ENCODE data around the gene IL10RB. TPM values are rescaled to one million over a fixed set of nuclear protein-coding genes. Genes with fewer than 3 reads are reported as not detected.

The IL10RB gene
- total RNA-seq, 1 donor from 2014 or later, result 31.7 TPM

DNA sequence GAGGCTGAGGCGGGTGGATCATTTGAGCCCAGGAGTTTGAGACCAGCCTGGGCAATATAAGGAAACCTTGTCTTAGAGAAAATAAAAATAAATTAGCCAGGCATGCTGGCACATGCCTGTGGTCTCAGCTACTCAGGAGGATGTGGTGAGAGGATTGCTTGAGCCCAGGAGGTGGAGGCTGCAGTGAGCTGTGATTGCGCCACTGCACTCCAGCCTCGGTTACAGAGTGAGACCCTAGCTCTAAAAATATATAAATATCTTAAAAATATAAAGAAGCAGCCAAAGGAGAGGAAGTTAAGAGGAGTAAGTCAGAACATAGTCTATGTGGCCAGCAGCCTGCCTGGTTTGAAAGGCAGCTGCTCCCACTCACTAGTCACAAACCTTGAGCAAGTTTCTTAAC, 4.5 kb upstream of the IL10RB start:
- intact Hi-C loops (cut with DNase I), result no loop called here

DNA sequence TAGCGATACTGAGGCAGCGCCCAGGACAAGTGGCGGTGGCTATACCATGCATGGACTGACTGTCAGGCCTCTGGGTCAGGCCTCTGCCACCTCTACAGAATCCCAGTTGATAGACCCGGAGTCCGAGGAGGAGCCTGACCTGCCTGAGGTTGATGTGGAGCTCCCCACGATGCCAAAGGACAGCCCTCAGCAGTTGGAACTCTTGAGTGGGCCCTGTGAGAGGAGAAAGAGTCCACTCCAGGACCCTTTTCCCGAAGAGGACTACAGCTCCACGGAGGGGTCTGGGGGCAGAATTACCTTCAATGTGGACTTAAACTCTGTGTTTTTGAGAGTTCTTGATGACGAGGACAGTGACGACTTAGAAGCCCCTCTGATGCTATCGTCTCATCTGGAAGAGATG, 3.2 kb upstream of the IL10RB start:
- H3K4me1 ChIP-seq, result peaks cover 18% of the 10 kb centered on the region
- intact Hi-C loops (cut with DNase I), result no loop called here

More for the DNA sequence above, 4.5 kb upstream of the IL10RB start:
- Histone ChIP-seq H3K36me3 (peaks cover 0 to 15% of the 10 kb centered on the region in 2 donors), H3K27me3 (no peaks in the 10 kb centered on the region), H3K4me1 (peaks cover 6% of the 10 kb centered on the region), H3K4me3 (no peak overlapping the region), H3K9me3 (no peaks in the 10 kb centered on the region), H3K27ac (no peak overlapping the region)
- DNase-seq (ENCODE audit: extremely low spot score in 2 of 2), result no peak
- TF ChIP-seq POLR2AphosphoS5 (IDR thresholded peaks at IDR 0.05; ENCODE audit: insufficient read depth in 1 of 2, low read depth in 1 of 2), result no peak
- TF ChIP-seq, protein P1, sequence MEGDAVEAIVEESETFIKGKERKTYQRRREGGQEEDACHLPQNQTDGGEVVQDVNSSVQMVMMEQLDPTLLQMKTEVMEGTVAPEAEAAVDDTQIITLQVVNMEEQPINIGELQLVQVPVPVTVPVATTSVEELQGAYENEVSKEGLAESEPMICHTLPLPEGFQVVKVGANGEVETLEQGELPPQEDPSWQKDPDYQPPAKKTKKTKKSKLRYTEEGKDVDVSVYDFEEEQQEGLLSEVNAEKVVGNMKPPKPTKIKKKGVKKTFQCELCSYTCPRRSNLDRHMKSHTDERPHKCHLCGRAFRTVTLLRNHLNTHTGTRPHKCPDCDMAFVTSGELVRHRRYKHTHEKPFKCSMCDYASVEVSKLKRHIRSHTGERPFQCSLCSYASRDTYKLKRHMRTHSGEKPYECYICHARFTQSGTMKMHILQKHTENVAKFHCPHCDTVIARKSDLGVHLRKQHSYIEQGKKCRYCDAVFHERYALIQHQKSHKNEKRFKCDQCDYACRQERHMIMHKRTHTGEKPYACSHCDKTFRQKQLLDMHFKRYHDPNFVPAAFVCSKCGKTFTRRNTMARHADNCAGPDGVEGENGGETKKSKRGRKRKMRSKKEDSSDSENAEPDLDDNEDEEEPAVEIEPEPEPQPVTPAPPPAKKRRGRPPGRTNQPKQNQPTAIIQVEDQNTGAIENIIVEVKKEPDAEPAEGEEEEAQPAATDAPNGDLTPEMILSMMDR (IDR thresholded peaks at IDR 0.05), result no peak
- no peak for TF ChIP-seq POLR2A (IDR thresholded peaks at IDR 0.05)

DNA sequence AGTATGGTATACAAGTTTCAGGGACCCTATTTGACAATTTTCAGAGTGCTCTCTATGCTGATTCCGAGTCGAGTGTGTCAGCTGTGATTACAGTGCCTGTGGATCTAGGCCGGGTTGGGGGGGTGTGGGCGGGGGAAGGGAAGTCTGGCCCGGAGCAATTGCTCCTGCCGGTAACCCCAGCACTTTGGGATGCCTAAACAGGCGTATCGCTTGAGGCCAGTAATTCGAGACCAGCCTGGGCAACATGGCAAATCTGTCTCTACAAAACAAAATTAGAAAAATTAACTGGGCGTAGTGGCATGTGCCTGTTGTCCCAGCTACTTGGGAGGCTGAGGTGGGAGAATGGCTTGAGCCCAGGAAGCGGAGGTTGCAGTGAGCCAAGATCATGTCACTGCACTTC, 1.6 kb upstream of the IL10RB start:
- Histone ChIP-seq H3K9me3 (no peaks in the 10 kb centered on the region), H3K27ac (no peak overlapping the region), H3K4me3 (no peak overlapping the region), H3K4me1 (peaks cover 26% of the 10 kb centered on the region), H3K36me3 (peaks cover 0 to 11% of the 10 kb centered on the region in 2 donors), H3K27me3 (no peaks in the 10 kb centered on the region)
- intact Hi-C loops (cut with DNase I), result no loop called here
- no peak for DNase-seq (ENCODE audit: extremely low spot score in 2 of 2)
- no peak for TF ChIP-seq POLR2A (IDR thresholded peaks at IDR 0.05)
- TF ChIP-seq, protein P1 (IDR thresholded peaks at IDR 0.05), result no peak
- no peak for TF ChIP-seq POLR2AphosphoS5 (IDR thresholded peaks at IDR 0.05; ENCODE audit: insufficient read depth in 1 of 2, low read depth in 1 of 2)

More for the DNA sequence above, 3.2 kb upstream of the IL10RB start:
- Histone ChIP-seq H3K9me3 (no peaks in the 10 kb centered on the region), H3K4me3 (no peak overlapping the region), H3K27me3 (no peaks in the 10 kb centered on the region), H3K27ac (no peak overlapping the region), H3K36me3 (peaks cover 0 to 11% of the 10 kb centered on the region in 2 donors)
- no peak for TF ChIP-seq POLR2A (IDR thresholded peaks at IDR 0.05)
- TF ChIP-seq, protein P1 (IDR thresholded peaks at IDR 0.05), result no peak
- TF ChIP-seq POLR2AphosphoS5 (IDR thresholded peaks at IDR 0.05; ENCODE audit: insufficient read depth in 1 of 2, low read depth in 1 of 2), result no peak
- DNase-seq (ENCODE audit: extremely low spot score in 2 of 2), result peak in 1 of 2 donors; percentile 75

DNA sequence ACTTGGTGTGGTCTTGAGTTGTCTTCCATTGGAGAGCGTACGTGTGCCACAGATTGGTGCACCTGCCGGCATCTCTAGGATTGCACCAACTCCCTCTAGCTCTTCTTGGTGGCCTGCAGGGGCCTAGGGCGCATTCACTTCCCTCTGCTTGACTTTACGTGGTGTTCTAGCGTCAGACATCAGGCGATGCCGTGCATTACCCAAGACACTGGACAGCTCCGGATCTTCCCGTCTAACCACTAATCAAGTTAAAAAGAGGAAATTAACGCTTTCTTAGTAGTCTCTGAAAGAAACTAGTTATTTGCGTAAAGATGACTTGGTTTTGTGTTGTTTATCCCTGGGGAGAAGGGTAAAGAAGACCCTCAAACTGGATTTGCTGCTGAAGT, 510 bp upstream of the IL10RB start:
- H3K4me3 ChIP-seq, result peak overlapping the region; percentile 79 to 91
- TF ChIP-seq POLR2AphosphoS5 (IDR thresholded peaks at IDR 0.05; ENCODE audit: insufficient read depth in 1 of 2, low read depth in 1 of 2) (no peak), POLR2A (IDR thresholded peaks at IDR 0.05) (no peak)
- TF ChIP-seq, protein P1 (IDR thresholded peaks at IDR 0.05), result peak in 1 of 3 experiments; percentile 9
- H3K9me3 ChIP-seq, result no peaks in the 10 kb centered on the region
- peaks cover 26% of the 10 kb centered on the region for H3K4me1 ChIP-seq
- intact Hi-C loops (cut with DNase I), result no loop called here
- peak overlapping the region; percentile 87 for H3K27ac ChIP-seq
- H3K36me3 ChIP-seq, result peaks cover 0 to 11% of the 10 kb centered on the region in 2 donors
- no peaks in the 10 kb centered on the region for H3K27me3 ChIP-seq
- DNase-seq (ENCODE audit: extremely low spot score in 2 of 2), result peak in 1 of 2 donors; percentile 83

DNA sequence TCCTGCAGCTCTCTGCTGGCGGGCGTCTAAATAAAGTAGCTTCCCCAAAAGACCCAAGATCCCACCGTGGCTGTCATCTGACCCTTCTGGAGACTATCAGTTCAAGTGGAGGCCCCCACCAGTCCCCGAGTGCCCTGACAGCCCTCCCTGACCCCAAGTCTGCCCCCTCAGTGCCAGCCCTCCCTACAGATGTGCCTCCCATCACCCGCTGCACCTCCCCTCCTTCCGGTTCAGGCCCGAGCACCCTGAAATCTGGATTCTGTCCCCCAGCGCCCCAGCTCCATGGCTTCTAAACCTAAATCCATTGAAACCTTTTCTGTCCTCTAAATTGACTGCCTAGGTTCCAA, 595 bp downstream of the IL10RB start:
- no peak for DNase-seq (ENCODE audit: extremely low spot score in 2 of 2)
- Histone ChIP-seq H3K27me3 (no peaks in the 10 kb centered on the region), H3K4me1 (peaks cover 26% of the 10 kb centered on the region), H3K27ac (peak overlapping the region; percentile 87), H3K9me3 (no peaks in the 10 kb centered on the region), H3K4me3 (peak overlapping the region; percentile 79 to 91), H3K36me3 (peaks cover 0 to 11% of the 10 kb centered on the region in 2 donors)
- intact Hi-C loops (cut with DNase I), result no loop called here
- TF ChIP-seq POLR2A (IDR thresholded peaks at IDR 0.05), result no peak
- TF ChIP-seq, protein P1 (IDR thresholded peaks at IDR 0.05), result no peak
- TF ChIP-seq POLR2AphosphoS5 (IDR thresholded peaks at IDR 0.05; ENCODE audit: insufficient read depth in 1 of 2, low read depth in 1 of 2), result no peak

Data from vagina (tissue), 2 donors.